Diencephalon (tissue), 1 donor: Measurements from ENCODE around the gene MDFI. TPM values are rescaled to one million over a fixed set of nuclear protein-coding genes. Genes with fewer than 3 reads are reported as not detected.

Experiments used
- small RNA-seq: library from RNA; depleted of rRNA; stranded (forward); fragments of <200 nt; gene quantifications from one replicate; pipeline ENCODE3, GENCODE V24; 2014
- total RNA-seq: library from RNA; depleted of rRNA; stranded (reverse); fragments of >200 nt; gene quantifications from one replicate; pipeline ENCODE4 v1.2.3, GENCODE V29; 2014

Gene MDFI
- 21.7 TPM for total RNA-seq

DNA sequence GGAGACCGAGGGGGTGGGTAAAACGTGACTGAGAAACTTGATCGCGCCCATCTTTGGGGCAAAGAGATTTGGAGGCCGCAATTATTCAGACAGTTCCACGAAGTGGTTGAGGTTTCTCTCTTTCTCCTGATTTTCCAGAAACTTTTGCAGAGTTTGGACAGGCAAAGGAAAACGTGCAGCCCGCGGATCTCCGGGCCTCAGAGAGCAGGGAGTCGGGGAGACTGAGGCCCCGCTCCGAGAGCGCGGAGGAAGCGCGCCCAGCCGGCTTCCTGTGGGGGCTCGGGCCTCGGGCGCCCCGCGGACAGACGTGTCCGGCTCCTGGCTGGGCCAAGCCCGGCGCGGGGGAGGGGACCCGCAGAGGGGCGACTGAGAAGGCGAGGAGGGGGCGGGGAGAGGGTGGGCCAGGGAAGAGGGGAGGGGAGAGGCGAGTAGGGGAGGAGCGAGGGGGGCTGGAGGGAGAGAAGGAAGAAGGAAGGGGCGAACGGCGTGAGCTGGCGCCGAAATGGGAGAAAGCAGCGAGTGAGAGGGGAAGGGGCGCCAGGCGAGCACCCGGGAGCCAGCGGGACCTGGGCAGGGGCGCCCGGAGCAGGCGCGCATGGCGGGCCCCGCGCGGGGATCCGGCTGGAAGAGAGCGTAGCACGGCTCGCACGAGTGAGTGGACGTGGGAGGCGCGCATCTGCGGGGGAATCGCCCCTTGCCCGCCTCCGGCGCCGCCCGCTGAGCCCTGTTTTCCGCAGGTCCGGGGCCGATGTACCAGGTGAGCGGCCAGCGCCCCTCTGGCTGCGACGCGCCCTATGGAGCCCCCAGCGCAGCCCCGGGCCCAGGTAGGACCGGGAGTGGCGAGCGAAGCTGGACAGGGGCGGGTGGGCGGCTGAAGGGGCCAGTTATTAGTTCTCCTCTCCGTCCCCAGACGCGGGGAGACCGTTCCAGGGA lies at the start of gene MDFI:
TSS of gene MDFI (plus strand) at position 467 of the 933 bp plus-strand sequence. CDS start at position 749, 282 bp downstream.

Small RNAs within 50 kb of the gene (small RNA-seq; reads per million reads assigned to genes)
- not detected for gene MIR4641

Other genes starting within 250 kb of the MDFI start
- 2.1 TPM for gene FOXP4, start 92.1 kb upstream of the MDFI start, total RNA-seq
- 3.5 TPM for gene TFEB, start 97.1 kb downstream of the MDFI start, total RNA-seq
- not detected for gene PGC, start 108.9 kb downstream of the MDFI start, total RNA-seq
- gene FRS3, start 141.4 kb downstream of the MDFI start, total RNA-seq = 11.3 TPM
- gene PRICKLE4, start 142.3 kb downstream of the MDFI start, total RNA-seq = 0.46 TPM
- gene TOMM6, start 149.2 kb downstream of the MDFI start, total RNA-seq = 42.7 TPM